HepG2 (cell line): Measurements from ENCODE around the gene WWP2. TPM values are rescaled to one million over a fixed set of nuclear protein-coding genes. Genes with fewer than 3 reads are reported as not detected.
A peak's percentile ranks its signal among the peaks of the same experiment; 100 is the strongest.

Source experiments
- ARNT ChIP-seq: fragments of 450-650 bp; IDR thresholded peaks from 2 replicates; pipeline ENCODE4 v1.6.1; 2017
- CBFB ChIP-seq: sonication (generic); formaldehyde crosslinking; IDR thresholded peaks from 2 replicates; pipeline ENCODE4 v1.4.0; 2020; ENCODE audit warnings: missing genetic modification reagents
- ELF1 ChIP-seq: sonication (generic); formaldehyde crosslinking; IDR thresholded peaks from 2 replicates; pipeline ENCODE4 v1.4.0; 2020; ENCODE audit warnings: missing genetic modification reagents
- GABPB1 ChIP-seq: IDR thresholded peaks from 2 replicates; pipeline ENCODE4 v1.6.1; 2016; ENCODE audit warnings: mild to moderate bottlenecking, missing genetic modification reagents, moderate library complexity, missing compliant biosample characterization
- LCORL ChIP-seq, 2 experiments: fragments of 450-650 bp in 1 of 2; sonication (generic) in 1 of 2; formaldehyde crosslinking in 1 of 2; IDR thresholded peaks; 2 replicates each; pipeline versions ENCODE4 v1.5.0 to v1.6.1; 2017 to 2020; ENCODE audit warnings: antibody characterized with exemption in 1 of 2, missing genetic modification reagents in 1 of 2
- MTF1 ChIP-seq: sonication (generic); formaldehyde crosslinking; IDR thresholded peaks from 2 replicates; pipeline ENCODE4 v1.5.0; 2020; ENCODE audit warnings: missing genetic modification reagents
- MZF1 ChIP-seq: sonication (generic); formaldehyde crosslinking; IDR thresholded peaks from 2 replicates; pipeline ENCODE4 v1.8.1; 2023; ENCODE audit warnings: mild to moderate bottlenecking, missing genetic modification reagents, borderline replicate concordance
- PCBP1 ChIP-seq: fragments of 200-400 bp; formaldehyde crosslinking; IDR thresholded peaks from 2 replicates; pipeline ENCODE4 v1.6.1; 2017; ENCODE audit warnings: mild to moderate bottlenecking, low read depth, low read length, borderline replicate concordance
- SNAI1 ChIP-seq: sonication (generic); formaldehyde crosslinking; IDR thresholded peaks from 2 replicates; pipeline ENCODE4 v1.5.0; 2020; ENCODE audit warnings: mild to moderate bottlenecking, missing genetic modification reagents, borderline replicate concordance
- SNRNP70 ChIP-seq: fragments of 200-400 bp; formaldehyde crosslinking; IDR thresholded peaks from 2 replicates; pipeline ENCODE4 v1.6.1; 2017; ENCODE audit warnings: mild to moderate bottlenecking, low read depth, low read length, moderate library complexity
- SYNCRIP ChIP-seq: fragments of 200-400 bp; formaldehyde crosslinking; IDR thresholded peaks from 2 replicates; pipeline ENCODE4 v1.6.1; 2018; ENCODE audit warnings: mild to moderate bottlenecking, low read depth, low read length; ENCODE audit not compliant: insufficient read depth
- TGIF2 ChIP-seq: IDR thresholded peaks from 2 replicates; pipeline ENCODE4 v1.6.1; 2016; ENCODE audit warnings: control low read depth, missing compliant biosample characterization
- YY1 ChIP-seq: IDR thresholded peaks from 2 replicates; pipeline ENCODE4 v1.6.1; 2011; ENCODE audit warnings: low read length, low read depth, moderate library complexity, mild to moderate bottlenecking; ENCODE audit not compliant: insufficient read depth, insufficient replicate concordance
- ZBED4 ChIP-seq: sonication (generic); formaldehyde crosslinking; IDR thresholded peaks from 2 replicates; pipeline ENCODE4 v1.4.0; 2020; ENCODE audit warnings: missing genetic modification reagents, borderline replicate concordance
- ZFP91 ChIP-seq: sonication (generic); formaldehyde crosslinking; IDR thresholded peaks from 2 replicates; pipeline ENCODE4 v1.9.0; 2022; ENCODE audit warnings: missing genetic modification reagents, mild to moderate bottlenecking, borderline replicate concordance
- ZNF18 ChIP-seq: sonication (generic); formaldehyde crosslinking; IDR thresholded peaks from 2 replicates; pipeline ENCODE4 v1.8.0; 2022; ENCODE audit warnings: mild to moderate bottlenecking, missing genetic modification reagents; ENCODE audit not compliant: insufficient replicate concordance
- ZNF232 ChIP-seq: sonication (generic); formaldehyde crosslinking; IDR thresholded peaks from 2 replicates; pipeline ENCODE4 v1.4.0; 2020; ENCODE audit warnings: missing genetic modification reagents, borderline replicate concordance
- ZNF709 ChIP-seq: sonication (generic); formaldehyde crosslinking; IDR thresholded peaks from 2 replicates; pipeline ENCODE4 v1.5.0; 2020; ENCODE audit warnings: mild to moderate bottlenecking, missing genetic modification reagents
- ZNF770 ChIP-seq: sonication (generic); formaldehyde crosslinking; IDR thresholded peaks from 2 replicates; pipeline ENCODE4 v1.5.0; 2020; ENCODE audit warnings: mild to moderate bottlenecking, missing genetic modification reagents
- polyA plus RNA-seq, 8 experiments: library from polyadenylated mRNA; depleted of rRNA in 3 of 8; stranded (reverse) in 7 of 8; unstranded in 1 of 8; fragments of >200 nt; fragmentation: Illumina TruSeq in 4 of 8; extraction: Trizol in 4 of 8; gene quantifications; 2 replicates each; pipeline versions ENCODE4 v1.2.1 to v1.2.3, GENCODE V29; 2011 to 2016; ENCODE audit warnings: low read depth in 4 of 8, missing spikeins in 1 of 8, mixed read lengths in 1 of 8; ENCODE audit not compliant: insufficient read depth in 1 of 8
- total RNA-seq, 5 experiments: library from RNA; depleted of rRNA; stranded (reverse); fragments of >200 nt; fragmentation: Illumina TruSeq; extraction: Trizol; gene quantifications; 2 replicates each; pipeline ENCODE4 v1.2.3, GENCODE V29; 2016; ENCODE audit warnings: low read depth in 1 of 5

WWP2 gene
- total and polyA plus RNA-seq, 2 of the 13 experiments (the other 11 are each of a cell fraction or from before 2014, with no cell fraction given) = 11.4 to 28.2 TPM

GRCh38 chr16:69860233-69861231 lies 98.4 kb downstream of the WWP2 start (continued):
- no peak for TF ChIP-seq ZFP91 (CRISPR knock-in tag)
- no peak for TF ChIP-seq MZF1 (CRISPR knock-in tag)
- no peak for TF ChIP-seq ZNF709 (CRISPR knock-in tag)
- TF ChIP-seq TGIF2 = no peak
- TF ChIP-seq PCBP1 = no peak
- TF ChIP-seq ZNF770 (CRISPR knock-in tag) = peak; percentile 69; the same call in 1 of the 2 replicates
- TF ChIP-seq ZNF232 = no peak
- TF ChIP-seq CBFB (CRISPR knock-in tag) = no peak
- no peak for TF ChIP-seq ZBED4 (CRISPR knock-in tag)
- TF ChIP-seq ELF1 (CRISPR knock-in tag) = no peak
- no peak for TF ChIP-seq ZNF18
- TF ChIP-seq YY1 = no peak
- no peak for TF ChIP-seq ARNT
- TF ChIP-seq GABPB1 = no peak
- TF ChIP-seq SNRNP70 = no peak
- TF ChIP-seq MTF1 (CRISPR knock-in tag) = no peak
- no peak for TF ChIP-seq LCORL (IDR thresholded peaks at IDR 0.05)
- peak; percentile 65 for TF ChIP-seq LCORL (CRISPR knock-in tag; IDR thresholded peaks at IDR 0.05)
- TF ChIP-seq SYNCRIP = no peak
- no peak for TF ChIP-seq SNAI1 (CRISPR knock-in tag)
